GM12878 (cell line): ENCODE measurements around the gene COL24A1. TPM values are rescaled to one million over a fixed set of nuclear protein-coding genes. Genes with fewer than 3 reads are reported as not detected.

Experiments used
- ATAC-seq: fragments of 200-7000 bp; cut with Tn5 transposase; 3 replicates; pipeline ENCODE4 v1.9.1; 2020; ENCODE audit warnings: mild to moderate bottlenecking, moderate library complexity
- BruUV-seq: library from RNA; stranded (reverse); fragments of 400-500 nt; replicated peaks from 2 replicates; lab custom pipeline; 2021; lab: Mats Ljungman, UMichigan
- CTCF ChIA-PET: fragments of 300-600 bp; sonication (Branson Sonifier 250); formaldehyde crosslinking; extraction: SDS; loops from one replicate; lab custom pipeline; 2021; ENCODE audit warnings: inconsistent platforms; lab: Yijun Ruan, JAX
- POLR2A ChIA-PET: fragments of 350-600 bp; formaldehyde crosslinking; extraction: SDS; loops from one replicate; lab custom pipeline; 2021; ENCODE audit warnings: inconsistent platforms; lab: Charles Lee
- RAD21 ChIA-PET: fragments of 300-600 bp; sonication (Branson Sonifier 250); formaldehyde crosslinking; loops from one replicate; lab custom pipeline; 2023; ENCODE audit warnings: antibody characterized with exemption; ENCODE audit not compliant: unreplicated experiment; lab: Charles Lee
- SMC1A ChIA-PET: fragments of 300-600 bp; sonication (Branson Sonifier 250); formaldehyde crosslinking; loops from one replicate; lab custom pipeline; 2023; ENCODE audit not compliant: unreplicated experiment, uncharacterized antibody; lab: Charles Lee
- DNase-seq: peaks from one replicate; pipeline ENCODE4 v3.0.0-alpha.2; 2011; ENCODE audit warnings: low read depth, low spot score
- FAIRE-seq: peaks from 3 replicates; lab custom pipeline; 2011; peaks lifted over from hg19 to GRCh38; lab: Jason Lieb, UNC
- H2AFZ ChIP-seq: 2 replicates; pipeline ENCODE4 v1.6.0; 2011; ENCODE audit warnings: low read depth, low read length, control low read depth; ENCODE audit not compliant: control insufficient read depth
- H3K27ac ChIP-seq: 2 replicates; pipeline ENCODE4 v1.5.1; 2011; ENCODE audit warnings: control low read depth; ENCODE audit not compliant: control insufficient read depth, insufficient read depth
- H3K27me3 ChIP-seq, 2 experiments: replicated peaks in 1 of 2; 2 replicates each; pipeline versions ENCODE4 v1.6.0 to v1.6.1; 2011; ENCODE audit warnings: low read length in 1 of 2; ENCODE audit not compliant: control insufficient read depth in 2 of 2, insufficient read depth in 2 of 2
- H3K36me3 ChIP-seq, 2 experiments: 2 replicates each; pipeline ENCODE4 v1.5.1; 2011; ENCODE audit warnings: low read length in 1 of 2; ENCODE audit not compliant: control insufficient read depth in 2 of 2, insufficient read depth in 2 of 2
- H3K4me1 ChIP-seq: 2 replicates; pipeline ENCODE4 v1.6.1; 2011; ENCODE audit warnings: mild to moderate bottlenecking, low read length, moderate library complexity, mixed read lengths; ENCODE audit not compliant: control insufficient read depth, insufficient read depth
- H3K4me2 ChIP-seq: 2 replicates; pipeline ENCODE4 v1.6.0; 2011; ENCODE audit warnings: control low read depth; ENCODE audit not compliant: control insufficient read depth, insufficient read depth
- H3K4me3 ChIP-seq: fragments of 200-600 bp; sonication (generic); 2 replicates; pipeline ENCODE4 v1.5.1; 2016
- H3K79me2 ChIP-seq: 2 replicates; pipeline ENCODE4 v1.6.0; 2011; ENCODE audit warnings: low read length; ENCODE audit not compliant: control insufficient read depth, insufficient read depth
- H3K9ac ChIP-seq: 2 replicates; pipeline ENCODE4 v1.8.0; 2011; ENCODE audit warnings: low read length, control low read depth, mixed read lengths; ENCODE audit not compliant: control insufficient read depth, insufficient read depth
- H3K9me3 ChIP-seq: replicated peaks from 3 replicates; pipeline ENCODE4 v1.5.1; 2011; ENCODE audit warnings: mild to moderate bottlenecking, low read length; ENCODE audit not compliant: control insufficient read depth, insufficient read depth
- H4K20me1 ChIP-seq: 2 replicates; pipeline ENCODE4 v1.6.0; 2011; ENCODE audit not compliant: control insufficient read depth, insufficient read depth
- BACH1 ChIP-seq: fragments of 450-650 bp; IDR thresholded peaks from 2 replicates; pipeline ENCODE4 v1.6.1; 2017; ENCODE audit warnings: mild to moderate bottlenecking, borderline replicate concordance
- BRCA1 ChIP-seq: IDR thresholded peaks from 2 replicates; pipeline ENCODE4 v1.6.1; 2011; ENCODE audit warnings: low read depth, low read length, improper control_type of control experiment
- CEBPB ChIP-seq, 2 experiments: fragments of 150-350 bp in 1 of 2; IDR thresholded peaks; 2 replicates each; pipeline ENCODE4 v1.6.1; 2012 to 2014; ENCODE audit warnings: low read depth in 2 of 2, low read length in 2 of 2, borderline replicate concordance in 1 of 2, inconsistent platforms in 1 of 2
- CHD2 ChIP-seq: IDR thresholded peaks from 2 replicates; pipeline ENCODE4 v1.6.1; 2011; ENCODE audit warnings: low read depth, low read length, improper control_type of control experiment, borderline replicate concordance
- ESRRA ChIP-seq: IDR thresholded peaks from 2 replicates; pipeline ENCODE4 v1.6.1; 2012; ENCODE audit warnings: mild to moderate bottlenecking, low read length, improper control_type of control experiment
- FOXK2 ChIP-seq: fragments of 450-650 bp; IDR thresholded peaks from 2 replicates; pipeline ENCODE4 v1.6.1; 2017; ENCODE audit warnings: mild to moderate bottlenecking, moderate library complexity
- LARP7 ChIP-seq: fragments of 450-650 bp; IDR thresholded peaks from 2 replicates; pipeline ENCODE4 v1.6.1; 2017; ENCODE audit warnings: mild to moderate bottlenecking
- MAX ChIP-seq: IDR thresholded peaks from 2 replicates; pipeline ENCODE4 v1.6.1; 2012; ENCODE audit warnings: low read depth, low read length, improper control_type of control experiment
- MLLT1 ChIP-seq: fragments of 450-650 bp; IDR thresholded peaks from 2 replicates; pipeline ENCODE4 v1.6.1; 2016; ENCODE audit warnings: mild to moderate bottlenecking
- PAX5 ChIP-seq: IDR thresholded peaks from 2 replicates; pipeline ENCODE4 v1.6.1; 2011; ENCODE audit warnings: low read depth, low read length, borderline replicate concordance
- POU2F2 ChIP-seq: IDR thresholded peaks from 3 replicates; pipeline ENCODE4 v1.6.1; 2011; ENCODE audit warnings: low read depth, mild to moderate bottlenecking, low read length, borderline replicate concordance
- RAD21 ChIP-seq: IDR thresholded peaks from 2 replicates; pipeline ENCODE4 v1.6.1; 2011; ENCODE audit warnings: mild to moderate bottlenecking, low read depth, low read length, moderate library complexity; ENCODE audit not compliant: insufficient read depth
- RELA ChIP-seq: fragments of 450-650 bp; IDR thresholded peaks from 2 replicates; pipeline ENCODE4 v1.8.0; 2014; ENCODE audit warnings: borderline replicate concordance; ENCODE audit not compliant: partially characterized antibody
- RUNX3 ChIP-seq: IDR thresholded peaks from 2 replicates; pipeline ENCODE4 v1.6.1; 2012; ENCODE audit warnings: low read length, inconsistent platforms
- TCF12 ChIP-seq: IDR thresholded peaks from 2 replicates; pipeline ENCODE4 v1.6.1; 2011; ENCODE audit warnings: low read depth, mild to moderate bottlenecking, low read length
- ZBED1 ChIP-seq: IDR thresholded peaks from 2 replicates; pipeline ENCODE4 v1.6.1; 2016; ENCODE audit warnings: borderline replicate concordance
- ZBTB33 ChIP-seq: fragments of 450-650 bp; IDR thresholded peaks from 2 replicates; pipeline ENCODE4 v1.6.1; 2017; ENCODE audit warnings: mild to moderate bottlenecking
- ZNF592 ChIP-seq: fragments of 450-650 bp; IDR thresholded peaks from 2 replicates; pipeline ENCODE4 v1.6.1; 2017; ENCODE audit warnings: mild to moderate bottlenecking, moderate library complexity
- WGBS: methylation state at CpG from one replicate; pipeline ENCODE4 v1.1.6; 2016; ENCODE audit warnings: low lambda C conversion rate; ENCODE audit not compliant: insufficient replicate concordance, insufficient coverage; ENCODE audit errors: missing lambda C conversion rate; 5-methylcytosine and 5-hydroxymethylcytosine counted together
- in situ Hi-C: fragments of 300-500 bp; cut with MboI; formaldehyde crosslinking; loops from 9 replicates; pipeline ENCODE4 v1.14.3; 2018; ENCODE audit warnings: mixed read lengths
- intact Hi-C: fragments of 100-400 bp; cut with micrococcal nuclease; formaldehyde crosslinking; loops from one replicate; pipeline ENCODE4 v1.14.2; 2022; ENCODE audit not compliant: unreplicated experiment
- polyA plus RNA-seq, 11 experiments: library from polyadenylated mRNA; depleted of rRNA in 4 of 11; unstranded in 6 of 11; stranded (reverse) in 5 of 11; fragments of >200 nt; fragmentation: Nextera tagmentation in 4 of 11; fragmentation: Illumina TruSeq in 1 of 11; extraction: Ambion mirVana in 4 of 11; extraction: Trizol in 1 of 11; gene quantifications; 1 replicate in 1 of 11; 2 replicates in 10 of 11; pipeline versions ENCODE4 v1.2.1 to v1.2.3, GENCODE V29; 2011 to 2016; ENCODE audit warnings: inconsistent platforms in 2 of 11, missing spikeins in 2 of 11, low read depth in 1 of 11
- total RNA-seq, 4 experiments: library from RNA; depleted of rRNA in 3 of 4; stranded (reverse); fragments of >200 nt in 3 of 4; fragmentation: Illumina TruSeq in 1 of 4; extraction: Trizol in 1 of 4; gene quantifications; 2 replicates each; pipeline versions ENCODE4 v1.2.1 to v1.2.3, GENCODE V29; 2013 to 2021

COL24A1 gene
- total and polyA plus RNA-seq, 10 of the 15 experiments (the other 5 are each of a cell fraction or from before 2014, with no cell fraction given): 0.19 to 4.1 (median 2.0) TPM

- POLR2A ChIA-PET: no interaction called here
- CTCF ChIA-PET: no interaction called here
- Histone ChIP-seq H3K27me3 (no peaks in the 10 kb centered on the region), H3K9ac (no peak overlapping the region), H3K36me3 (no peaks in the 10 kb centered on the region), H2AFZ (no peak overlapping the region), H3K4me2 (no peak overlapping the region), H3K79me2 (no peaks in the 10 kb centered on the region), H3K4me3 (no peak overlapping the region), H4K20me1 (no peaks in the 10 kb centered on the region), H3K4me1 (peaks cover 3% of the 10 kb centered on the region; the same call in 1 of the 2 replicates), H3K27ac (no peak overlapping the region), H3K9me3 (no peaks in the 10 kb centered on the region)
- WGBS: 100% methylated on average over 2 of the region's 2 CpGs
- DNase-seq (no peak), ATAC-seq (no peak), FAIRE-seq (no peak)
- intact Hi-C loops: no loop called here
- RAD21 ChIA-PET: no interaction called here
- no TSS peak for BruUV-seq
- SMC1A ChIA-PET: no interaction called here
- in situ Hi-C loops: no loop called here
- TF ChIP-seq LARP7: no peak
- TF ChIP-seq FOXK2: no peak
- no peak for TF ChIP-seq CEBPB (IDR thresholded peaks at IDR 0.05; ENCODE audit: borderline replicate concordance in 1 of 2, low read depth in 2 of 2, low read length in 2 of 2)
- TF ChIP-seq BACH1: no peak
- no peak for TF ChIP-seq POU2F2
- TF ChIP-seq BRCA1: no peak
- no peak for TF ChIP-seq TCF12
- no peak for TF ChIP-seq RUNX3
- no peak for TF ChIP-seq ESRRA
- no peak for TF ChIP-seq MLLT1
- TF ChIP-seq RELA: no peak
- TF ChIP-seq MAX: no peak
- no peak for TF ChIP-seq ZNF592
- TF ChIP-seq ZBTB33: no peak
- TF ChIP-seq ZBED1: no peak
- TF ChIP-seq RAD21: no peak
- TF ChIP-seq PAX5: no peak
- TF ChIP-seq CHD2: no peak
These were observed 194.1 kb downstream of the COL24A1 start for GRCh38 chr1:85962457-85962856.
